ENCODE data around the gene MCTP2.

The MCTP2 gene

GRCh38 chr15:94381384-94381783 is 150.0 kb downstream of the MCTP2 start:
- DNase-seq (ENCODE audit: low read depth, low spot score): no peak
- no peak overlapping the region for H3K27ac ChIP-seq

- DNase-seq (ENCODE audit: low read depth, low spot score): no peak
Measured at GRCh38 chr15:94383041-94383440, 151.7 kb downstream of the MCTP2 start.

GRCh38 chr15:94383706-94384105 is 152.3 kb downstream of the MCTP2 start:
- no peak overlapping the region for H3K27ac ChIP-seq

More at GRCh38 chr15:94383041-94383440, 151.7 kb downstream of the MCTP2 start:
- no peak overlapping the region for H3K27ac ChIP-seq

GRCh38 chr15:94385441-94385840 is 154.1 kb downstream of the MCTP2 start:
- no peak overlapping the region for H3K27ac ChIP-seq
- DNase-seq (ENCODE audit: low read depth, low spot score): no peak

More at GRCh38 chr15:94383706-94384105, 152.3 kb downstream of the MCTP2 start:
- no peak for DNase-seq (ENCODE audit: low read depth, low spot score)

- H3K27ac ChIP-seq: no peak overlapping the region
- DNase-seq (ENCODE audit: low read depth, low spot score): no peak
Measured at GRCh38 chr15:94386351-94386750, 155.0 kb downstream of the MCTP2 start.

- DNase-seq (ENCODE audit: low read depth, low spot score): no peak
- H3K27ac ChIP-seq: no peak overlapping the region
Measured at GRCh38 chr15:94387442-94387841, 156.1 kb downstream of the MCTP2 start.

GRCh38 chr15:94387849-94388441 is 156.6 kb downstream of the MCTP2 start:
- H3K27ac ChIP-seq: no peak overlapping the region
- DNase-seq (ENCODE audit: low read depth, low spot score): no peak

GRCh38 chr15:94395640-94396039 is 164.3 kb downstream of the MCTP2 start:
- no peak for DNase-seq (ENCODE audit: low read depth, low spot score)

GRCh38 chr15:94397337-94397736 is 166.0 kb downstream of the MCTP2 start:
- DNase-seq (ENCODE audit: low read depth, low spot score): no peak
- H3K27ac ChIP-seq: no peak overlapping the region

More at GRCh38 chr15:94395640-94396039, 164.3 kb downstream of the MCTP2 start:
- H3K27ac ChIP-seq: no peak overlapping the region

- no peak for DNase-seq (ENCODE audit: low read depth, low spot score)
Measured at GRCh38 chr15:94398001-94398400, 166.6 kb downstream of the MCTP2 start.

GRCh38 chr15:94400526-94401298 is 169.4 kb downstream of the MCTP2 start:
- H3K27ac ChIP-seq: no peak overlapping the region
- no peak for DNase-seq (ENCODE audit: low read depth, low spot score)

More at GRCh38 chr15:94398001-94398400, 166.6 kb downstream of the MCTP2 start:
- no peak overlapping the region for H3K27ac ChIP-seq

GRCh38 chr15:94403331-94403730 is 172.0 kb downstream of the MCTP2 start:
- no peak for DNase-seq (ENCODE audit: low read depth, low spot score)
- H3K27ac ChIP-seq: no peak overlapping the region

- H3K27ac ChIP-seq: no peak overlapping the region
- DNase-seq (ENCODE audit: low read depth, low spot score): no peak
Measured at GRCh38 chr15:94404733-94405283, 173.4 kb downstream of the MCTP2 start.

- DNase-seq (ENCODE audit: low read depth, low spot score): no peak
Measured at GRCh38 chr15:94411285-94411684, 179.9 kb downstream of the MCTP2 start.

GRCh38 chr15:94411846-94412245 is 180.5 kb downstream of the MCTP2 start:
- DNase-seq (ENCODE audit: low read depth, low spot score): no peak
- H3K27ac ChIP-seq: no peak overlapping the region

More at GRCh38 chr15:94411285-94411684, 179.9 kb downstream of the MCTP2 start:
- no peak overlapping the region for H3K27ac ChIP-seq

- H3K27ac ChIP-seq: no peak overlapping the region
- DNase-seq (ENCODE audit: low read depth, low spot score): peak; percentile 18
Measured at GRCh38 chr15:94412979-94413746, 181.8 kb downstream of the MCTP2 start.

- DNase-seq (ENCODE audit: low read depth, low spot score): no peak
Measured at GRCh38 chr15:94414916-94415315, 183.6 kb downstream of the MCTP2 start.

GRCh38 chr15:94416267-94416666 is 184.9 kb downstream of the MCTP2 start:
- H3K27ac ChIP-seq: no peak overlapping the region
- no peak for DNase-seq (ENCODE audit: low read depth, low spot score)

More at GRCh38 chr15:94414916-94415315, 183.6 kb downstream of the MCTP2 start:
- H3K27ac ChIP-seq: no peak overlapping the region

GRCh38 chr15:94416820-94417219 is 185.5 kb downstream of the MCTP2 start:
- H3K27ac ChIP-seq: no peak overlapping the region
- DNase-seq (ENCODE audit: low read depth, low spot score): no peak

- DNase-seq (ENCODE audit: low read depth, low spot score): no peak
Measured at GRCh38 chr15:94417501-94418293, 186.3 kb downstream of the MCTP2 start.

More at GRCh38 chr15:94417501-94418293, 186.3 kb downstream of the MCTP2 start:
- no peak overlapping the region for H3K27ac ChIP-seq

All from epithelial cell of prostate (primary cell).